C4-2B (cell line): ENCODE data around the gene ZNF423.

Experiments used
- CTCF ChIP-seq: fragments of 450-650 bp; conservative IDR thresholded peaks from 2 replicates; pipeline ENCODE4 v1.5.1; 2017; ENCODE audit warnings: mild to moderate bottlenecking
- ZFX ChIP-seq: fragments of 450-650 bp; IDR thresholded peaks from 2 replicates; pipeline ENCODE4 v1.6.1; 2017

GRCh38 chr16:49827805-49828438 lies 28.0 kb downstream of the ZNF423 start:
- no peak for TF ChIP-seq CTCF
- TF ChIP-seq ZFX = no peak
